ENCODE results near the gene PPDPF.

Gene PPDPF

GRCh38 chr20:63565021-63565698 lies 44.6 kb downstream of the PPDPF start:
- no peak overlapping the region for H3K27ac ChIP-seq (ENCODE audit: low read length)
- H3K4me1 ChIP-seq (ENCODE audit: low read length) = peaks cover 26% of the 10 kb centered on the region
- no peaks in the 10 kb centered on the region for H3K9me2 ChIP-seq (replicated peaks; ENCODE audit: insufficient read depth, low read length)
- H3K4me2 ChIP-seq (ENCODE audit: low read depth, low read length) = no peak overlapping the region
- H2AFZ ChIP-seq (ENCODE audit: low read length) = no peak overlapping the region
- H3K36me3 ChIP-seq (replicated peaks; ENCODE audit: insufficient read depth, low read length) = no peaks in the 10 kb centered on the region
- no peaks in the 10 kb centered on the region for H3K79me2 ChIP-seq (ENCODE audit: low read length)
- no peak overlapping the region for H3K9ac ChIP-seq (ENCODE audit: low read length)
- no peak overlapping the region for H3K4me3 ChIP-seq (ENCODE audit: low read length)
- TF ChIP-seq CTCF (IDR thresholded peaks at IDR 0.05; ENCODE audit: low read length) = no peak
- no peak for TF ChIP-seq EZH2phosphoT487 (IDR thresholded peaks at IDR 0.05; ENCODE audit: low read length)
- no peak for TF ChIP-seq EZH2 (optimal IDR thresholded peaks at IDR 0.05; ENCODE audit: low read depth, low read length)
- peaks cover 9% of the 10 kb centered on the region for H3F3A ChIP-seq (ENCODE audit: insufficient read depth, low read length)
- H3K9me3 ChIP-seq (replicated peaks; ENCODE audit: insufficient read depth, low read length) = no peaks in the 10 kb centered on the region
- no peaks in the 10 kb centered on the region for H4K20me1 ChIP-seq (ENCODE audit: insufficient read depth, low read length)
- no peak for DNase-seq
- no peaks in the 10 kb centered on the region for H3K27me3 ChIP-seq (replicated peaks; ENCODE audit: insufficient read depth, low read length)

GRCh38 chr20:63565699-63566335 lies 45.3 kb downstream of the PPDPF start:
- Histone ChIP-seq H3K4me1 (ENCODE audit: low read length) (peaks cover 26% of the 10 kb centered on the region), H4K20me1 (ENCODE audit: insufficient read depth, low read length) (no peaks in the 10 kb centered on the region), H3K9me2 (replicated peaks; ENCODE audit: insufficient read depth, low read length) (no peaks in the 10 kb centered on the region), H3K4me2 (ENCODE audit: low read depth, low read length) (no peak overlapping the region), H3F3A (ENCODE audit: insufficient read depth, low read length) (peaks cover 9% of the 10 kb centered on the region), H3K4me3 (ENCODE audit: low read length) (no peak overlapping the region), H3K9ac (ENCODE audit: low read length) (no peak overlapping the region), H3K36me3 (replicated peaks; ENCODE audit: insufficient read depth, low read length) (no peaks in the 10 kb centered on the region), H3K27me3 (replicated peaks; ENCODE audit: insufficient read depth, low read length) (no peaks in the 10 kb centered on the region), H3K79me2 (ENCODE audit: low read length) (no peaks in the 10 kb centered on the region), H3K9me3 (replicated peaks; ENCODE audit: insufficient read depth, low read length) (no peaks in the 10 kb centered on the region), H3K27ac (ENCODE audit: low read length) (no peak overlapping the region), H2AFZ (ENCODE audit: low read length) (no peak overlapping the region)
- TF ChIP-seq CTCF (IDR thresholded peaks at IDR 0.05; ENCODE audit: low read length) (no peak), EZH2 (optimal IDR thresholded peaks at IDR 0.05; ENCODE audit: low read depth, low read length) (no peak), EZH2phosphoT487 (IDR thresholded peaks at IDR 0.05; ENCODE audit: low read length) (no peak)
- DNase-seq = no peak

GRCh38 chr20:63566395-63567135 lies 46.0 kb downstream of the PPDPF start:
- no peak overlapping the region for H3K4me2 ChIP-seq (ENCODE audit: low read depth, low read length)
- H4K20me1 ChIP-seq (ENCODE audit: insufficient read depth, low read length) = no peaks in the 10 kb centered on the region
- no peaks in the 10 kb centered on the region for H3K9me3 ChIP-seq (replicated peaks; ENCODE audit: insufficient read depth, low read length)
- H2AFZ ChIP-seq (ENCODE audit: low read length) = no peak overlapping the region
- no peak overlapping the region for H3K27ac ChIP-seq (ENCODE audit: low read length)
- H3K9ac ChIP-seq (ENCODE audit: low read length) = no peak overlapping the region
- H3K27me3 ChIP-seq (replicated peaks; ENCODE audit: insufficient read depth, low read length) = no peaks in the 10 kb centered on the region
- no peaks in the 10 kb centered on the region for H3K79me2 ChIP-seq (ENCODE audit: low read length)
- no peak for DNase-seq
- no peaks in the 10 kb centered on the region for H3K9me2 ChIP-seq (replicated peaks; ENCODE audit: insufficient read depth, low read length)
- peaks cover 26% of the 10 kb centered on the region for H3K4me1 ChIP-seq (ENCODE audit: low read length)
- H3K36me3 ChIP-seq (replicated peaks; ENCODE audit: insufficient read depth, low read length) = no peaks in the 10 kb centered on the region
- no peak overlapping the region for H3K4me3 ChIP-seq (ENCODE audit: low read length)
- TF ChIP-seq EZH2phosphoT487 (IDR thresholded peaks at IDR 0.05; ENCODE audit: low read length) (no peak), CTCF (IDR thresholded peaks at IDR 0.05; ENCODE audit: low read length) (no peak), EZH2 (optimal IDR thresholded peaks at IDR 0.05; ENCODE audit: low read depth, low read length) (no peak)
- peaks cover 9% of the 10 kb centered on the region for H3F3A ChIP-seq (ENCODE audit: insufficient read depth, low read length)

Data from MM.1S (cell line).